Measurements from ENCODE around the gene OAS2. TPM values are rescaled to one million over a fixed set of nuclear protein-coding genes. Genes with fewer than 3 reads are reported as not detected.

The OAS2 gene
- total RNA-seq, 1 experiment from 2014 or later, result 0.25 TPM

- Mint-ChIP-seq H3K27ac (ENCODE audit: unreplicated experiment) (no peak overlapping the region), H3K9me3 (ENCODE audit: unreplicated experiment) (no peaks in the 10 kb centered on the region), H3K4me1 (ENCODE audit: low read depth, unreplicated experiment) (no peaks in the 10 kb centered on the region), H3K36me3 (ENCODE audit: insufficient read depth, unreplicated experiment) (no peaks in the 10 kb centered on the region), H3K27me3 (ENCODE audit: insufficient read depth, unreplicated experiment) (peaks cover 15% of the 10 kb centered on the region), H3K4me3 (ENCODE audit: unreplicated experiment) (no peak overlapping the region)
- intact Hi-C loops (cut with micrococcal nuclease; ENCODE audit: unreplicated experiment), result no loop called here
- ChIA-PET CTCF (interaction anchor here (0.6 kb wide), 1 partner anchor 139 kb away, joined by 3 read pairs; no protein-coding TSS in a partner anchor), POLR2A (no interaction called here)
- no peak for DNase-seq
- BruUV-seq (replicated peaks), result no TSS peak
- Histone ChIP-seq H3K36me3 (ENCODE audit: control insufficient read depth, insufficient read depth, low read length) (no peaks in the 10 kb centered on the region), H3K4me3 (ENCODE audit: low read depth, low read length) (no peak overlapping the region), H3K4me1 (no peaks in the 10 kb centered on the region), H3K9me3 (no peaks in the 10 kb centered on the region), H3K27me3 (replicated peaks; ENCODE audit: control insufficient read depth, insufficient read depth, low read length) (no peaks in the 10 kb centered on the region; the same call in 1 of the 2 replicates)
- TF ChIP-seq CTCF (IDR thresholded peaks at IDR 0.05; ENCODE audit: insufficient read depth in 1 of 2, low read depth in 1 of 2, low read length in 1 of 2, severe bottlenecking in 1 of 2, unreplicated experiment in 1 of 2), result no peak
Measured at GRCh38 chr12:113014565-113014964, 36.2 kb downstream of the OAS2 start.

GRCh38 chr12:113016796-113017195 lies 38.5 kb downstream of the OAS2 start:
- Histone ChIP-seq H3K4me3 (ENCODE audit: low read depth, low read length) (no peak overlapping the region), H3K36me3 (ENCODE audit: control insufficient read depth, insufficient read depth, low read length) (no peaks in the 10 kb centered on the region), H3K9me3 (no peaks in the 10 kb centered on the region), H3K27me3 (replicated peaks; ENCODE audit: control insufficient read depth, insufficient read depth, low read length) (no peaks in the 10 kb centered on the region; the same call in 1 of the 2 replicates), H3K4me1 (no peaks in the 10 kb centered on the region)
- Mint-ChIP-seq H3K36me3 (ENCODE audit: insufficient read depth, unreplicated experiment) (no peaks in the 10 kb centered on the region), H3K27me3 (ENCODE audit: insufficient read depth, unreplicated experiment) (peaks cover 24% of the 10 kb centered on the region), H3K27ac (ENCODE audit: unreplicated experiment) (no peak overlapping the region), H3K9me3 (ENCODE audit: unreplicated experiment) (no peaks in the 10 kb centered on the region), H3K4me3 (ENCODE audit: unreplicated experiment) (no peak overlapping the region), H3K4me1 (ENCODE audit: low read depth, unreplicated experiment) (no peaks in the 10 kb centered on the region)
- DNase-seq, result no peak
- no peak for TF ChIP-seq CTCF (IDR thresholded peaks at IDR 0.05; ENCODE audit: insufficient read depth in 1 of 2, low read depth in 1 of 2, low read length in 1 of 2, severe bottlenecking in 1 of 2, unreplicated experiment in 1 of 2)
- ChIA-PET POLR2A (no interaction called here), CTCF (no interaction called here)
- no TSS peak for BruUV-seq (replicated peaks)
- intact Hi-C loops (cut with micrococcal nuclease; ENCODE audit: unreplicated experiment), result no loop called here

GRCh38 chr12:113019025-113019424 lies 40.7 kb downstream of the OAS2 start:
- Mint-ChIP-seq H3K36me3 (ENCODE audit: insufficient read depth, unreplicated experiment) (no peaks in the 10 kb centered on the region), H3K4me1 (ENCODE audit: low read depth, unreplicated experiment) (no peaks in the 10 kb centered on the region), H3K4me3 (ENCODE audit: unreplicated experiment) (no peak overlapping the region), H3K27me3 (ENCODE audit: insufficient read depth, unreplicated experiment) (peaks cover 26% of the 10 kb centered on the region), H3K27ac (ENCODE audit: unreplicated experiment) (no peak overlapping the region), H3K9me3 (ENCODE audit: unreplicated experiment) (no peaks in the 10 kb centered on the region)
- no peak for TF ChIP-seq CTCF (IDR thresholded peaks at IDR 0.05; ENCODE audit: insufficient read depth in 1 of 2, low read depth in 1 of 2, low read length in 1 of 2, severe bottlenecking in 1 of 2, unreplicated experiment in 1 of 2)
- no peaks in the 10 kb centered on the region for H3K9me3 ChIP-seq
- H3K4me1 ChIP-seq, result no peaks in the 10 kb centered on the region
- ChIA-PET POLR2A (no interaction called here), CTCF (no interaction called here)
- H3K36me3 ChIP-seq (ENCODE audit: control insufficient read depth, insufficient read depth, low read length), result no peaks in the 10 kb centered on the region
- intact Hi-C loops (cut with micrococcal nuclease; ENCODE audit: unreplicated experiment), result no loop called here
- no TSS peak for BruUV-seq (replicated peaks)
- no peaks in the 10 kb centered on the region; the same call in 1 of the 2 replicates for H3K27me3 ChIP-seq (replicated peaks; ENCODE audit: control insufficient read depth, insufficient read depth, low read length)
- H3K4me3 ChIP-seq (ENCODE audit: low read depth, low read length), result no peak overlapping the region
- DNase-seq, result no peak
